HUES48 (cell line): Measurements from ENCODE around the gene RXRA.
"Not testable (repeated sequence)": the region's sequence is repeated elsewhere in the genome, so short reads cannot be mapped to it uniquely, and the experiment has no call there.

Experiments used
- H3K27ac ChIP-seq: one replicate; pipeline ENCODE4 v1.7.0; 2013; ENCODE audit warnings: low read depth, low read length, inconsistent platforms
- H3K27me3 ChIP-seq: 2 replicates; pipeline ENCODE4 v1.6.1; 2013; ENCODE audit warnings: mild to moderate bottlenecking, low read length; ENCODE audit not compliant: control insufficient read depth, insufficient read depth
- H3K36me3 ChIP-seq: 2 replicates; pipeline ENCODE4 v1.6.1; 2013; ENCODE audit warnings: low read length; ENCODE audit not compliant: control insufficient read depth, insufficient read depth
- H3K4me1 ChIP-seq: 2 replicates; pipeline ENCODE4 v1.6.1; 2013; ENCODE audit warnings: mild to moderate bottlenecking, low read length; ENCODE audit not compliant: control insufficient read depth, insufficient read depth
- H3K4me3 ChIP-seq: 2 replicates; pipeline ENCODE4 v1.5.1; 2013; ENCODE audit warnings: mild to moderate bottlenecking, low read depth, low read length
- H3K9ac ChIP-seq: 2 replicates; pipeline ENCODE4 v1.6.1; 2013; ENCODE audit warnings: mild to moderate bottlenecking, low read depth, low read length, moderate library complexity
- H3K9me3 ChIP-seq: 2 replicates; pipeline ENCODE4 v1.6.1; 2013; ENCODE audit warnings: low read length; ENCODE audit not compliant: control insufficient read depth, insufficient read depth

RXRA gene

GRCh38 chr9:134303601-134304000, 22.7 kb upstream of the RXRA start:
- Histone ChIP-seq H3K9me3 (no peaks in the 10 kb centered on the region; the same call in 1 of the 2 replicates), H3K27me3 (no peaks in the 10 kb centered on the region), H3K36me3 (no peaks in the 10 kb centered on the region), H3K4me3 (no peak overlapping the region), H3K4me1 (no peaks in the 10 kb centered on the region), H3K9ac (no peak overlapping the region), H3K27ac (no peak overlapping the region)

- no peaks in the 10 kb centered on the region for H3K4me1 ChIP-seq
- no peak overlapping the region for H3K9ac ChIP-seq
- no peaks in the 10 kb centered on the region for H3K27me3 ChIP-seq
- H3K9me3 ChIP-seq: no peaks in the 10 kb centered on the region; the same call in 1 of the 2 replicates
- H3K27ac ChIP-seq: no peak overlapping the region
- H3K4me3 ChIP-seq: no peak overlapping the region
- H3K36me3 ChIP-seq: no peaks in the 10 kb centered on the region
These were observed 22.0 kb upstream of the RXRA start for GRCh38 chr9:134304261-134304660.

GRCh38 chr9:134304690-134305089, 21.6 kb upstream of the RXRA start:
- Histone ChIP-seq H3K4me3 (no peak overlapping the region), H3K4me1 (no peaks in the 10 kb centered on the region), H3K9ac (no peak overlapping the region), H3K9me3 (no peaks in the 10 kb centered on the region; the same call in 1 of the 2 replicates), H3K27ac (no peak overlapping the region), H3K36me3 (no peaks in the 10 kb centered on the region), H3K27me3 (no peaks in the 10 kb centered on the region)

GRCh38 chr9:134305533-134305932, 20.7 kb upstream of the RXRA start:
- Histone ChIP-seq H3K4me1 (no peaks in the 10 kb centered on the region), H3K9ac (no peak overlapping the region), H3K4me3 (no peak overlapping the region), H3K27me3 (no peaks in the 10 kb centered on the region), H3K27ac (no peak overlapping the region), H3K9me3 (no peaks in the 10 kb centered on the region; the same call in 1 of the 2 replicates), H3K36me3 (no peaks in the 10 kb centered on the region)

- not testable (repeated sequence) for H3K9ac ChIP-seq, H3K27me3 ChIP-seq, H3K9me3 ChIP-seq, H3K27ac ChIP-seq, H3K4me1 ChIP-seq, H3K4me3 ChIP-seq, H3K36me3 ChIP-seq
These were observed 20.2 kb upstream of the RXRA start for GRCh38 chr9:134306042-134306441.

- H3K9me3 ChIP-seq: no peaks in the 10 kb centered on the region; the same call in 1 of the 2 replicates
- H3K4me1 ChIP-seq: no peaks in the 10 kb centered on the region
- H3K4me3 ChIP-seq: no peak overlapping the region
- no peak overlapping the region for H3K27ac ChIP-seq
- H3K9ac ChIP-seq: no peak overlapping the region
- H3K27me3 ChIP-seq: no peaks in the 10 kb centered on the region
- H3K36me3 ChIP-seq: no peaks in the 10 kb centered on the region
These were observed 19.3 kb upstream of the RXRA start for GRCh38 chr9:134306636-134307600.

GRCh38 chr9:134307674-134308638, 18.3 kb upstream of the RXRA start:
- Histone ChIP-seq H3K9ac (no peak overlapping the region), H3K36me3 (no peaks in the 10 kb centered on the region), H3K4me1 (no peaks in the 10 kb centered on the region), H3K9me3 (no peaks in the 10 kb centered on the region; the same call in 1 of the 2 replicates), H3K27me3 (no peaks in the 10 kb centered on the region), H3K27ac (no peak overlapping the region), H3K4me3 (no peak overlapping the region)

GRCh38 chr9:134308639-134309220, 17.5 kb upstream of the RXRA start:
- not testable (repeated sequence) for H3K27me3 ChIP-seq, H3K27ac ChIP-seq, H3K4me1 ChIP-seq, H3K9ac ChIP-seq, H3K36me3 ChIP-seq, H3K9me3 ChIP-seq, H3K4me3 ChIP-seq

- no peak overlapping the region for H3K27ac ChIP-seq
- H3K4me3 ChIP-seq: no peak overlapping the region
- H3K36me3 ChIP-seq: no peaks in the 10 kb centered on the region
- no peaks in the 10 kb centered on the region for H3K27me3 ChIP-seq
- H3K9ac ChIP-seq: no peak overlapping the region
- no peaks in the 10 kb centered on the region for H3K4me1 ChIP-seq
- no peaks in the 10 kb centered on the region for H3K9me3 ChIP-seq
These were observed 12.8 kb upstream of the RXRA start for GRCh38 chr9:134313470-134313869.

GRCh38 chr9:134314039-134314949, 12.0 kb upstream of the RXRA start:
- Histone ChIP-seq H3K9me3 (no peaks in the 10 kb centered on the region), H3K9ac (no peak overlapping the region), H3K27ac (no peak overlapping the region), H3K4me3 (no peak overlapping the region), H3K27me3 (no peaks in the 10 kb centered on the region), H3K36me3 (no peaks in the 10 kb centered on the region), H3K4me1 (no peaks in the 10 kb centered on the region)
